HG03520 (cell line): Measurements from ENCODE around the gene SH3D21.
A peak's percentile ranks its signal among the peaks of the same experiment; 100 is the strongest.

Experiments used
- ATAC-seq: cut with Tn5 transposase; IDR thresholded peaks from one replicate; pipeline ENCODE4 v1.9.1; 2021; ENCODE audit warnings: mild to moderate bottlenecking, moderate library complexity; ENCODE audit not compliant: unreplicated experiment

SH3D21 gene

DNA sequence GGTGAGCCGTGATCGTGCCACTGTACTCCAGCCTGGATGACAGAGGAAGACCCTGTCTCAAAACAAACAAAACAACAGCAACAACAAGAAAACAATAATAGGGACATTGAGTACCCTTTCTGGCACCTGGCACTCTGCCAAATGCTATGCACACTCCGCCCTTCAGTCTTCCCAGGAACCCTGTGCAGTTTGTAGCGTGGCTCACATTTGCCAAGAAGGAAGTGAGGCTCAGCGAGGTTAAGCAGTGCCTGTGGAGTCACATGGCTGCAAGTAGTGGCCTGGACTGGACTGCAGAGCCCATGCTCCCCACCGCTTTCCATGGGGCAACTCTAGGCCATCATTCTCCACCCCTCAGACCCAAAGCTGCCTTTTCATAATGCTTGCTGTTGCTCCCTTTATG, 22.5 kb downstream of the SH3D21 start:
- ATAC-seq = no peak

- ATAC-seq = no peak
These were observed 23.6 kb downstream of the SH3D21 start for GRCh38 chr1:36329817-36330216.

DNA sequence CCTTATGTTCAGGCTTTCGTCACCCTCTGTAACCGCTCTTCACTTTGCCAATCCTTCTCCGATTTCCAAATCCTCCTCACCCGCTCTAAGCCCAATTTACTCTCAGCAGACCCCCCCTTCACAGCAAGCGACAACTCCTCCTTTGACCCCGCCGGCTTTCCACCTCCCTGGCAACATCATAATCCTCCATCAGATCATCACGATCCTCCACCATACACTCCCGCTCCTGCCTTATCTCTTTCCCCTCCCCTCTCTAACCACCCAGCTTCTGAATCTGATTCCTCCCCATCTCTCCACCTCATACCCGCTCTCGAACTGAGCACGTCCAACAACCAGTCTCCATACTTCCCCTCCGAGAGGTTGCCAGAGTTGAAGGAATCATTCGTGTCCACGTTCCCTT, 24.8 kb downstream of the SH3D21 start:
- no peak for ATAC-seq

DNA sequence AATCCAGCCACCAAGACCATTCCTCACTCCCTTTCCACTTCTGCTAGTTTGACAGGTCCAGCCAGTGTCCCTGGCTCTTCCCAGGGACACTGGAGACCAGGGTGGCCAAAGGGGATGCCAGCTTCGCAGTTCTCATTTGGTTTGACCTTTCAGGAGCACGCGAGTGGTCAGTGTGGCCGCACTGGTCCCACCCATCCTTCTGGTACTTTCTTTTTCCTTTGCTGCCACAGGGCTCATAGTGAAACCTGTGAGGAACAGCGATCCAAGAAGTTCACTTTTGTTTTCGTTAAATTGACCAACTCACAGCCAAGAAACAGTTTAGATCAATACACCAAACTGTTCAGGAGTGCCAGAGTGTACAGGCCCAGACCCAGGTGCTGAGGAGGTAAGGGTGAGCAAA, 31.7 kb downstream of the SH3D21 start:
- ATAC-seq = no peak

GRCh38 chr1:36339215-36339614, 33.0 kb downstream of the SH3D21 start:
- no peak for ATAC-seq

GRCh38 chr1:36339615-36340014, 33.4 kb downstream of the SH3D21 start:
- no peak for ATAC-seq

GRCh38 chr1:36341626-36342320, 35.6 kb downstream of the SH3D21 start:
- no peak for ATAC-seq

DNA sequence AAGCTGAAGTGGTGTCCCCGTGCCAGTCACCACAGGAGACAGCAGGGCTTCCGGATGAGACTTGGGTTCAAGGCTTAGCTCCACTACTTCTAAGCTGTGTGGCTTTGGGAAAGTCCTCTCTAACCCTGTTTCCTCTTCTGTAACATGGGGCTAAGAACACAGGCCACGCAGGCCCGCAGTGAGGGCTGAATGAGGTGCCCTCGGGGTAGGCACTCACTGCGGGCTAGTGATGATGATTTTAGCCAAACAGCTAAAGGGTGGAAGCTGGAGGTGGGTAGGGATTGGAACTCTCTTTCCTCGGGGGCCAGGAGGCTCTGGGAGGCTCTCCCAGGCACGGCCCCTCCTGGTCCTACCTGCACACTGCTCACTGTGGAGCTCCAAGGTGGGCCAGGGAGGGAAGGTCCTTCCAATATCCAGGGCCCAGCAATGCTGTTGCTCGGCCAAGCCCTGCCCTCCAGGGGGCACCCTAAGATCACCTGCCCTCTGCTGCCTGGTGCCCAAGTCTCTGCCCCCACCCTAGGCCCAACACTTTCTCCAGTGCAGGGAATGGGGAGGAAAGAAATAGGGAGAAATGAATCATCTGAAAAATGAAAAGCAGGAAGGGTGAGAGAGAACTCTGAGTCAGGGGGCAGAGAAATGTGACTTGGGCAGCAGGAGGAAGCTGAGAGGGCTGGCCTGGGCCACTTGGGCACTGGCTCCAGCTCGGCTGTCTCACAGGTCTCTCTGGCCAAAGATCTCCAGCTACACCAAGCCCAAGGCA, 36.4 kb downstream of the SH3D21 start:
- ATAC-seq = no peak

DNA sequence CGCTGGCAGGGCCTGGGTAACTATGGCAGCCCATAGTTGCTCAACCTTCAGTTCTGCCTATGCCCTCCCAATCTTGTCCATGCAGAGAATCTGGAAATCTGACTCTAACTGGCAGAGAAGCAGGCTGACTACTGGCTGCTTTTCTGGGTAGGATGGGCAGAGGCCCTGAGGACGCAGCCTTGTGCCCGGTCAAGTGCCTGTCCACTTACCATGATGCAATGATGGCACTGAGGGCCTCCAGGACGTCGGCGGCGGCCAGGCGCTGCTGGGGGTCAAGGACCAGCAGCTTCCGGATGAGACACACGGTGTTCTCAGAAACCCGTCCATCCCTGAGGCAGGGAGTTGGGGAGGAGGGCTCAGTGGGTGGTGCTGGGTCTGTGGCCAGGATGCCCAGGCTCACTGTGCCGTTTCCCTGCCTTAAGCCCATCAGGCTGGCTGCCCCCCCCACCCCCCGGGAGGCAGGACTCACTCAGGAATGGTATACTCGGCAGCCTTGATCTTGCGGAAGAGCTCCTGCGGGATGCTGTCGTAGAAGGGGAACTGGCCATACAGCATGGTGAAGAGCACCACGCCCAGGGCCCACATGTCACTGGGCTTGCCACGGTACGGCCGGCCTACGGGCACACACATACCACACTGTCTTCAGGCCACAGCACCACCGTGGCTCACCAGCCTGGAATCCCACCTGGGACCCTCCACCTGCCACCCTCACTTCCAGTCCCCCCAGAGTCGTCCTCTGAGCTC, 37.7 kb downstream of the SH3D21 start:
- ATAC-seq = no peak

DNA sequence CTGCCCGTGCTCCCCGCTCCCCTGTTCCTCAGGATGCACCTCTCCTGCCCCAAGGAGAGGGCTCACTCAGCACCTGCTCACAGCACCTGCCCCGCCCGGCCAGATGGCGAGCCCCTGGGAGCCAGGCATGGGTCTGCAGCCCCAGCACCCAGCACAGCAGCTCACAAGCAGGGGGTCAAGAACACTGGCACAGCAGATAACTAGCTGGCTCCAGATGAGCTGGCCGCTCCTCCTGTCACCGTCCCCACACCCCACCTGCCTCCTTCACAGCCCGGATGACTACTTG, 38.2 kb downstream of the SH3D21 start:
- no peak for ATAC-seq

GRCh38 chr1:36345353-36345752, 39.2 kb downstream of the SH3D21 start:
- no peak for ATAC-seq

DNA sequence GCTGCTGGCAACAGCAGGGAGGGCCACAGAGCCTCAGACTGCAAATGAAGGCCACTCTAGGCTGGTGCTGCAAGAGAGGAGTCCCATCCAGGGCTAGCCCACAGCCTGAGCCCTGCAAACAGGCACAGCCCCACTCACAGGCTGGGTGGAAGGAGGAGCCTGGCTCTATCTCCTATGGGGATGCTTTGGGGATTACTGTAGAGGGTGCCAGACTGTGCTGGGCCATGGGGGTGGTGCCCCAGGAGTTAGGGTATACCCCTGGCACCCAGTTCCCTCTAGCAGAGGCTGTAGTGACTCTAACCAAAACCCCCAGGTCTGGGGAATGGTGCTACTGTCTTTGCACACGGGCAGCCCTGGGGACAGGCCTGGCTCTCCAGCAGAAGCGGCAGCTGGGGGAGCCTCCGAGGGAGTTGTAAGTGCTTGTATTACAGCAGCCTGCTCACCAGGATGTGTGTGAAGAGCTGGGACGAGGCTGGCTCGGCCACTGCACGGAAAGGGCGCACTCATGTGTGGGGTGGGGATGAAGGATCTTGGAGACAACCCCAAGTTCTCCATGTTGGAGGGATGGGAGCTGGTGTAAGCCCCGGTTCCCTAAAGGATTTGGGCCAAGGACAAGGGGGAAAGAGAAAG, 40.7 kb downstream of the SH3D21 start:
- ATAC-seq = no peak

GRCh38 chr1:36349241-36349671, 43.1 kb downstream of the SH3D21 start:
- peak; percentile 56 for ATAC-seq

DNA sequence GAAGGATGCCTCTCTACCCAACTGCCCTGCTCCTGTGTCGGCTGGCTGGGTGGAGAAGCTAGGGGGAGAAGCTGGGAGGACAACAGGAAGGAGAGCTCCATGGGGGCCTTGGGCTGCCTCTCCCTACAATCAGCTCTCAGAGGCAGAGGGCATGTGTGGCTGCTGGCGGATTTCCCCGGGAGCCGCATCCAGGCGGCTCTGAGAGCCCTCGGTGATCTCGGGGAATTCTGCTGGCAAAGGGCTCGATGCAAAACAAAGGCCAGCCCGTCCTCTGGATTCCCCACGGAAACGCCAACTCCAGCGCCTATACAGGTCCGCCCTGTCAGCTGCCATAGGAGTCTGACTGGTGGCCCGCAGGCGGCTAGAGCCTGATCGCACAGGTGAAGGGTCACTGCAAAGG, 43.7 kb downstream of the SH3D21 start:
- no peak for ATAC-seq

GRCh38 chr1:36350659-36351226, 44.6 kb downstream of the SH3D21 start:
- no peak for ATAC-seq

- ATAC-seq = no peak
These were observed 45.2 kb downstream of the SH3D21 start for GRCh38 chr1:36351227-36351977.

DNA sequence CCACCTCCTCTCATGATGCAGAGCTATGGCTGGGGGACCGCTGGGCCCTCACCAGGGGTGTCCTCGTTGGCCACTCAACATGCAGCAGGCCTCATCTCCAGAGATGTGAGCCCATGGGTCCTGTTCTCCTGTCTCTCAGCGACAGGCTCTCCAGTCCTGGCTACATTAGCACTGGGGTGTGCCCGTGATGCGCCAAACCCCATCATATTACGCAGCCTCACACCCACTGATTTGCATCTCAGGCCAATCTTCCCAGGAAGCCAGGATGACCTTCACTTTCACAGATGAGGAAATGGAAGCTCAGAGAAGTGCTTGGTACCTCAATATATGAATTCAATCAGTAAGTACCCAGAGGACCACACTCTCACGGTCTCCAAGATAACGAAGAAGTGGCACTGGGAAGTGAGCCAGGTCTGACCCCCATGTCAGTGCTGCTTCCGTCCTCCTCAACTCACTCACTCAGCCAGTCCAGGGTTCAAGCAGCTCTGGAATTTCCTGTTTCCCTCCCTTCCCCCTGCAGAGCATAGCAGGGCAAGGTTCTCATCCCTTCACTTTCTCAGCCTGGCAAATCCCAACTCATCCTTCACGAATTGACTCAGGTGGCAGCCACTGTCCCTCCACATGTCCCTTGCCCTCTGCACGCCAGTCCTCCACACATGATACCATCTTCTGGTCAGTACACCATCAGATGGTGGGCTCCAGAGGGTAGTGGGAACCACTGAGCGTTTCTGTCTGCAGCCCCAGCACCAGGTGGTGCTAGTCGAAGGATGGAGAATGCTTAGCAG, 46.1 kb downstream of the SH3D21 start:
- no peak for ATAC-seq

DNA sequence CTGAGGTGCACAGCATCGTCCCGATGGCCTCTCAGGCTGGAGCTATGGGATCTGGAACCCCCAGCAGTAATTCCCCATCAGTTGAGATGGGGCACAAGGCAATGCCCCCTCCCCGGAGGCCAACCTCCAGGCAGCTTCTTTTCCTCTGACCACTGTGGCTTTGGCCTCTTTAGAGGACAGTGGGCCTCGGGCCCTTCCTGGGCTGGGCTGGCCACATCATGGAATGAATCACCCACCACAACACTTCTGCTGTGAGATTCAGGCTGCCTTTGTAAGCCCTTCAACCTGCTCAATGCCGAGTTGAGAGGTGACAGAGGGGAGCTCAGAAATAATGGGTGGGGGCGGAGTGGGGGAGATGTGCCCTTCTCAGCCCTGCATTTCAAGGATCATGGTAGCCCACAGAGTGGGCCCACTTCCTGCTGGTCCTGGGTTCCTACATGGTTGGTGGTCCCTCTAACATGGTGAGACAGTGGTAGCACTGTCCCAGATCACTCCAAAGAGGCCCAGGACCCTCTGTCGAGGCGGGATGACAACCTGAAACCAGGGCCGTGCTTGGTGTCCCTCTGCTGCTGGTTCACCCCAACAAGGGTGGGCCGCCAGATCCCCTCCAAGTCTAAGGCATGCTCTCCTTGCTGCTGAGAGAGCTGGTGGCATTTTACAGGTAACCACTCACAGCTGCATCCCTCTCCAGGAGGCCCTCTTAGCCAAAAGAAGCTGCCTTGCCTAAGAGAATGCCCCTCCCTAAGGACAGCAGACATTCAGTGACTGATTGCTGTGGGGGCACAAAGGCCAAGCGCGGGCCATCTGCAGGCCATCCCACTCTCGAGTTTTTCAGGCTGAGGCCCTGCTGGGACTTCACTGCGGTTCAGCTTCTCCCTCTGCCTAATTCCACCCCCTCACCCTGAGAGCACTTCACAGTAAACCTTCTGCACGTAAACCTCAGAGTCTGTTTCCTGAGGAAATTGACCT, 47.0 kb downstream of the SH3D21 start:
- ATAC-seq = no peak

GRCh38 chr1:36354486-36354885, 48.3 kb downstream of the SH3D21 start:
- ATAC-seq = no peak
